ENCODE measurements around the gene MORN1. TPM values are rescaled to one million over a fixed set of nuclear protein-coding genes. Genes with fewer than 3 reads are reported as not detected.

The MORN1 gene
- total and polyA plus RNA-seq, 9 of the 15 experiments (the other 6 are each of a cell fraction or from before 2014, with no cell fraction given) = 0.24 to 9.3 (median 4.2) TPM

GRCh38 chr1:2400950-2401649 is 9.7 kb upstream of the MORN1 start:
- H3K9me3 ChIP-seq (replicated peaks; ENCODE audit: control insufficient read depth, insufficient read depth, low read depth, low read length) = no peaks in the 10 kb centered on the region
- no peak overlapping the region for H3K4me3 ChIP-seq
- CTCF ChIA-PET (ENCODE audit: low intra/inter-chr PET ratio) = no interaction called here
- H2AFZ ChIP-seq (ENCODE audit: low read depth, low read length) = no peak overlapping the region
- DNase-seq (ENCODE audit: extremely low read depth in 1 of 4, low spot score in 3 of 4) (no peak), ATAC-seq (no peak), FAIRE-seq (no peak)
- POLR2A ChIA-PET = interaction anchor here (0.7 to 1.4 kb wide), 4 partner anchors 9 to 59 kb away, joined by 3 to 4 read pairs (median 3); partner anchors contain the start of genes MORN1, PEX10 and RER1
- in situ Hi-C loops (cut with MboI) (no loop called here), intact Hi-C loops (cut with micrococcal nuclease) (no loop called here)
- peak; percentile 98 for TF ChIP-seq ZNF263 (CRISPR knock-in tag; IDR thresholded peaks at IDR 0.05; ENCODE audit: borderline replicate concordance)
- peak; percentile 94 for TF ChIP-seq PCBP1 (IDR thresholded peaks at IDR 0.05; ENCODE audit: low read depth, low read length, poor library complexity, severe bottlenecking)
- no peak for TF ChIP-seq HDAC6 (IDR thresholded peaks at IDR 0.05; ENCODE audit: low read depth, low read length)
- no TSS peak for BruUV-seq (replicated peaks)
- H3K4me1 ChIP-seq (replicated peaks in 1 of 2; ENCODE audit: control insufficient read depth in 2 of 2, insufficient read depth in 2 of 2, low read length in 2 of 2) = peaks cover 0 to 35% of the 10 kb centered on the region in 2 experiments; a peak in 3 of 5 replicates
- no peaks in the 10 kb centered on the region for H3K27me3 ChIP-seq (ENCODE audit: control insufficient read depth in 2 of 2, insufficient read depth in 2 of 2, low read length in 2 of 2)
- WGBS (ENCODE audit: insufficient coverage, low coverage, missing lambda C conversion rate) = 90% methylated on average over 12 of the region's 14 CpGs
- no peaks in the 10 kb centered on the region for H3K9me1 ChIP-seq (ENCODE audit: control insufficient read depth, insufficient read depth, low read length)
- peaks cover 93% of the 10 kb centered on the region for H3K36me3 ChIP-seq (ENCODE audit: control insufficient read depth, insufficient read depth, low read length)
- peaks cover 4% of the 10 kb centered on the region; the same call in 1 of the 3 replicates for H3K79me2 ChIP-seq (ENCODE audit: control insufficient read depth, insufficient read depth, low read length)
- no peak overlapping the region for H3K4me2 ChIP-seq (ENCODE audit: insufficient read depth, low read length)
- no peak overlapping the region for H3K27ac ChIP-seq (ENCODE audit: extremely low read depth, low read depth, low read length)
- peaks cover 9% of the 10 kb centered on the region; the same call in 1 of the 2 replicates for H4K20me1 ChIP-seq (replicated peaks; ENCODE audit: control insufficient read depth, insufficient read depth, low read length)
- H3K9ac ChIP-seq (ENCODE audit: insufficient read depth in 1 of 2, low read depth in 2 of 2, low read length in 2 of 2) = no peak overlapping the region

GRCh38 chr1:2400576-2400909 is 9.2 kb upstream of the MORN1 start:
- H4K20me1 ChIP-seq (replicated peaks; ENCODE audit: control insufficient read depth, insufficient read depth, low read length) = peaks cover 9% of the 10 kb centered on the region; the same call in 1 of the 2 replicates
- no peaks in the 10 kb centered on the region for H3K9me1 ChIP-seq (ENCODE audit: control insufficient read depth, insufficient read depth, low read length)
- BruUV-seq (replicated peaks) = no TSS peak
- FAIRE-seq = peak; percentile 42
- ChIA-PET POLR2A (interaction anchor here (1.2 to 1.4 kb wide), 2 partner anchors 9 to 11 kb away, joined by 3 to 4 read pairs; partner anchors contain the start of genes MORN1, PEX10 and RER1), CTCF (ENCODE audit: low intra/inter-chr PET ratio) (no interaction called here)
- H3K9me3 ChIP-seq (replicated peaks; ENCODE audit: control insufficient read depth, insufficient read depth, low read depth, low read length) = no peaks in the 10 kb centered on the region
- DNase-seq (ENCODE audit: extremely low read depth in 1 of 4, low spot score in 3 of 4) = no peak
- no peak overlapping the region for H3K4me3 ChIP-seq
- 84% methylated on average over 10 of the region's 10 CpGs for WGBS (ENCODE audit: insufficient coverage, low coverage, missing lambda C conversion rate)
- H2AFZ ChIP-seq (ENCODE audit: low read depth, low read length) = no peak overlapping the region
- peaks cover 5% of the 10 kb centered on the region; the same call in 2 of the 3 replicates for H3K79me2 ChIP-seq (ENCODE audit: control insufficient read depth, insufficient read depth, low read length)
- in situ Hi-C loops (cut with MboI) = no loop called here
- ATAC-seq = no peak
- peaks cover 0 to 33% of the 10 kb centered on the region in 2 experiments; a peak in 3 of 5 replicates for H3K4me1 ChIP-seq (replicated peaks in 1 of 2; ENCODE audit: control insufficient read depth in 2 of 2, insufficient read depth in 2 of 2, low read length in 2 of 2)
- H3K9ac ChIP-seq (ENCODE audit: insufficient read depth in 1 of 2, low read depth in 2 of 2, low read length in 2 of 2) = no peak overlapping the region
- no peaks in the 10 kb centered on the region for H3K27me3 ChIP-seq (ENCODE audit: control insufficient read depth in 2 of 2, insufficient read depth in 2 of 2, low read length in 2 of 2)
- H3K36me3 ChIP-seq (ENCODE audit: control insufficient read depth, insufficient read depth, low read length) = peaks cover 94% of the 10 kb centered on the region
- H3K4me2 ChIP-seq (ENCODE audit: insufficient read depth, low read length) = no peak overlapping the region
- intact Hi-C loops (cut with micrococcal nuclease) = no loop called here
- no peak overlapping the region for H3K27ac ChIP-seq (ENCODE audit: extremely low read depth, low read depth, low read length)
- TF ChIP-seq NR4A1 (CRISPR knock-in tag; IDR thresholded peaks at IDR 0.05) (no peak), NR4A1 (tag; IDR thresholded peaks at IDR 0.05) (no peak), GTF3C2 (IDR thresholded peaks at IDR 0.05; ENCODE audit: borderline replicate concordance, extremely low read depth, insufficient read length) (no peak), FIP1L1 (IDR thresholded peaks at IDR 0.05; ENCODE audit: low read depth, low read length, poor library complexity, severe bottlenecking) (no peak), ZNF512 (tag; IDR thresholded peaks at IDR 0.05) (no peak), PHB2 (IDR thresholded peaks at IDR 0.05; ENCODE audit: low read depth) (no peak), KAT8 (IDR thresholded peaks at IDR 0.05; ENCODE audit: low read depth) (no peak), LARP7 (IDR thresholded peaks at IDR 0.05) (no peak)

Measured in K562 (cell line).